Endothelial cell of umbilical vein (primary cell): Measurements from ENCODE around the gene MYLIP. TPM values are rescaled to one million over a fixed set of nuclear protein-coding genes. Genes with fewer than 3 reads are reported as not detected.

Source experiments
- BruUV-seq: library from RNA; stranded (reverse); fragments of 400-500 nt; replicated peaks from 2 replicates; lab custom pipeline; 2021; lab: Mats Ljungman, UMichigan
- CTCF ChIA-PET: fragments of 300-600, 350-600 bp; sonication (Branson Sonifier 250); formaldehyde crosslinking; loops from one replicate; lab custom pipeline; 2021; ENCODE audit warnings: antibody characterized with exemption, inconsistent platforms; lab: Charles Lee
- POLR2A ChIA-PET: fragments of 300-600, 350-600 bp; sonication (Branson Sonifier 250); formaldehyde crosslinking; loops from one replicate; lab custom pipeline; 2021; ENCODE audit warnings: antibody characterized with exemption, inconsistent platforms; lab: Charles Lee
- DNase-seq: peaks from one replicate; pipeline ENCODE4 v3.0.0-alpha.2; 2011; ENCODE audit warnings: low read depth, low spot score
- FAIRE-seq: peaks from 2 replicates; lab custom pipeline; 2011; peaks lifted over from hg19 to GRCh38; lab: Jason Lieb, UNC
- H2AFZ ChIP-seq: 2 replicates; pipeline ENCODE4 v1.6.0; 2012; ENCODE audit warnings: low read depth, low read length, control low read depth, inconsistent platforms
- H3K27ac ChIP-seq: 2 replicates; pipeline ENCODE4 v1.5.1; 2011; ENCODE audit warnings: low read depth, mild to moderate bottlenecking, control low read depth, low read length, moderate library complexity; ENCODE audit not compliant: insufficient read depth
- H3K27me3 ChIP-seq, 2 experiments: 2 replicates each; pipeline versions ENCODE4 v1.6.0 to v1.6.1; 2011; ENCODE audit warnings: low read length in 2 of 2, mixed read lengths in 1 of 2; ENCODE audit not compliant: control insufficient read depth in 2 of 2, insufficient read depth in 2 of 2
- H3K36me3 ChIP-seq, 2 experiments: 2 replicates in 1 of 2; 3 replicates in 1 of 2; pipeline ENCODE4 v1.5.1; 2011; ENCODE audit warnings: low read length in 2 of 2, mild to moderate bottlenecking in 1 of 2, moderate library complexity in 1 of 2; ENCODE audit not compliant: control insufficient read depth in 2 of 2, insufficient read depth in 2 of 2; ENCODE audit errors: extremely low read depth in 1 of 2
- H3K4me1 ChIP-seq: 3 replicates; pipeline ENCODE4 v1.5.1; 2011; ENCODE audit warnings: mild to moderate bottlenecking, low read length; ENCODE audit not compliant: control insufficient read depth, insufficient read depth; ENCODE audit errors: extremely low read depth
- H3K4me2 ChIP-seq: 2 replicates; pipeline ENCODE4 v1.6.1; 2011; ENCODE audit warnings: low read length, control low read depth, mixed read lengths; ENCODE audit not compliant: insufficient read depth
- H3K4me3 ChIP-seq, 3 experiments: fragments of 200-600 bp in 1 of 3; sonication (generic), shearing (Covaris generic) in 1 of 3; replicated peaks in 1 of 3; 2 replicates each; pipeline ENCODE4 v1.5.1; 2011 to 2016; ENCODE audit warnings: control low read depth in 3 of 3, low read length in 3 of 3, mild to moderate bottlenecking in 2 of 3, inconsistent platforms in 1 of 3, low read depth in 1 of 3, moderate library complexity in 1 of 3; ENCODE audit not compliant: insufficient read depth in 1 of 3
- H3K79me2 ChIP-seq: 2 replicates; pipeline ENCODE4 v1.6.0; 2012; ENCODE audit warnings: low read length, inconsistent platforms; ENCODE audit not compliant: control insufficient read depth, insufficient read depth
- H3K9ac ChIP-seq: replicated peaks from 2 replicates; pipeline ENCODE3; 2011; ENCODE audit warnings: low read length, control low read depth; ENCODE audit not compliant: insufficient read depth; ENCODE audit errors: extremely low read depth
- H3K9me1 ChIP-seq: replicated peaks from 3 replicates; pipeline ENCODE4 v1.6.0; 2011; ENCODE audit warnings: mild to moderate bottlenecking, low read length; ENCODE audit not compliant: control insufficient read depth, insufficient read depth; ENCODE audit errors: extremely low read depth
- H3K9me3 ChIP-seq: replicated peaks from 2 replicates; pipeline ENCODE4 v1.5.1; 2012; ENCODE audit warnings: low read length, inconsistent platforms; ENCODE audit not compliant: control insufficient read depth, insufficient read depth
- H4K20me1 ChIP-seq: replicated peaks from 2 replicates; pipeline ENCODE3; 2011; ENCODE audit warnings: mild to moderate bottlenecking, low read length; ENCODE audit not compliant: control insufficient read depth, insufficient read depth; ENCODE audit errors: extremely low read depth
- CTCF ChIP-seq, 2 donors: IDR thresholded peaks; 1 replicate in 1 of 2; 2 replicates in 1 of 2; pipeline ENCODE4 v1.5.1; 2011; ENCODE audit warnings: low read length in 2 of 2, mild to moderate bottlenecking in 2 of 2, moderate library complexity in 2 of 2, control low read depth in 1 of 2, inconsistent platforms in 1 of 2, low read depth in 1 of 2; ENCODE audit not compliant: insufficient read depth in 1 of 2; ENCODE audit errors: extremely low read depth in 1 of 2
- EZH2 ChIP-seq: IDR thresholded peaks from 2 replicates; pipeline ENCODE4 v1.6.1; 2012; ENCODE audit warnings: borderline replicate concordance, low read depth, mild to moderate bottlenecking, moderate library complexity, low read length, inconsistent platforms; ENCODE audit not compliant: severe bottlenecking
- FOS ChIP-seq: IDR thresholded peaks from 2 replicates; pipeline ENCODE4 v1.6.1; 2011; ENCODE audit warnings: mild to moderate bottlenecking, low read length, moderate library complexity, borderline replicate concordance; ENCODE audit not compliant: insufficient read depth
- GATA2 ChIP-seq: IDR thresholded peaks from 2 replicates; pipeline ENCODE4 v1.7.0; 2011; ENCODE audit warnings: low read depth, mild to moderate bottlenecking, moderate library complexity, mixed read lengths, low read length; ENCODE audit not compliant: insufficient read length, insufficient read depth
- JUN ChIP-seq: IDR thresholded peaks from 2 replicates; pipeline ENCODE4 v1.6.1; 2011; ENCODE audit warnings: borderline replicate concordance, low read depth; ENCODE audit not compliant: insufficient read length, insufficient read depth
- MAX ChIP-seq: IDR thresholded peaks from 2 replicates; pipeline ENCODE4 v1.6.1; 2011; ENCODE audit not compliant: insufficient read depth, insufficient read length
- MYC ChIP-seq: IDR thresholded peaks from one replicate; pipeline ENCODE4 v1.6.1; 2011; ENCODE audit warnings: mild to moderate bottlenecking, low read depth, low read length
- POLR2A ChIP-seq: IDR thresholded peaks from 2 replicates; pipeline ENCODE4 v1.6.1; 2012; ENCODE audit warnings: low read depth, mild to moderate bottlenecking, control low read depth, low read length
- POLR2AphosphoS5 ChIP-seq: IDR thresholded peaks from 2 replicates; pipeline ENCODE4 v1.6.1; 2012; ENCODE audit warnings: low read depth, mild to moderate bottlenecking, control low read depth, low read length, moderate library complexity; ENCODE audit not compliant: insufficient read depth
- dilution Hi-C: fragments of 300-500 bp; cut with MboI; formaldehyde crosslinking; loops from one replicate; pipeline ENCODE4 v1.15.0; 2019; ENCODE audit warnings: low sequenced_read_pairs; ENCODE audit not compliant: extremely low pct_ligation_motif_present
- intact Hi-C: fragments of 100-400 bp; cut with micrococcal nuclease; formaldehyde crosslinking; loops from one replicate; pipeline ENCODE4 v1.10.0; 2022
- polyA plus RNA-seq, 4 experiments: library from polyadenylated mRNA; depleted of rRNA in 3 of 4; stranded (reverse) in 3 of 4; unstranded in 1 of 4; fragments of >200 nt; gene quantifications; 2 replicates each; pipeline versions ENCODE4 v1.2.1 to v1.2.3, GENCODE V29; 2011 to 2012; ENCODE audit warnings: missing spikeins in 1 of 4
- total RNA-seq: library from RNA; stranded (reverse); gene quantifications from 2 replicates; pipeline ENCODE4 v1.2.3, GENCODE V29; 2021

The MYLIP gene
- total and polyA plus RNA-seq, 2 donors (not counting 3 experiments of a cell fraction or from before 2014, with no cell fraction given), result 16.9 to 19.2 TPM

DNA sequence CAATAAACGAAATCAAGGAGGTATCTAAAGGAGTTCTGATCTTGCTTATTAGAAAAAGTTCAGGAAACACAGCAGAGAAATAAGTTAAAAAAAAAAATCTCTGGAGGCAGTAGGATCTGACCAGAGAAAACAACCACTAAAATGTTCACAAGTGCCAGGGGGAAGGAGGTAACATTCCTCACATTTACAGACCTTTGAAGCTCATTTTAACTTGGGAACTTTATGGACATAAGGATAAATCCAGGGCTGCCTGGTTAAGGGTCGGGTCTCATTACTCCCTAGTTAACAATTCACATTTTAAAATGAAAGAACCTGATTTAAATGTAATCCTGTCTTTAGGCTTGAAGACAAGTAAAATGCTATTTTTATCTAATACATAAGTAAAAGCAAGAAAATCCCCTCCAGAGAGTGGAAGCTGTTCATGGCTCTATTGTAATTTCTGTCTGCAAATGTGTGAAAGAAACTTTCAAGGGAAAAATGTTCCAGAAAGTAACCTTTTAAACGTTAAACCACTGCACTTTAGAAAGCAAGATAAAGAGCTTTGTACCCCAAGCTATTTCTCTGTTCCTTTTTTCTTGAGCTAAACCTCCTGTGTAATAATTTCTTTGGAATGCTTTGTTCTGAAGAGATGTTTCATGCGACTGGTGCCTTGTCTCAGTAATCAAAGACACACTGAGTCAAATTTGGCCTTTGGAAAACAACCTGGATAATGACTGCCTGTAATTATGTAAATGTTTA lies 38.2 kb downstream of the MYLIP start:
- BruUV-seq, result no TSS peak
- Histone ChIP-seq H3K4me1 (peaks cover 7% of the 10 kb centered on the region), H3K4me3 (no peak overlapping the region), H3K9me1 (no peaks in the 10 kb centered on the region), H3K27ac (no peak overlapping the region), H3K27me3 (peaks cover 0 to 3% of the 10 kb centered on the region in 2 experiments), H3K79me2 (no peaks in the 10 kb centered on the region), H3K4me2 (no peak overlapping the region), H2AFZ (no peak overlapping the region), H3K36me3 (no peaks in the 10 kb centered on the region), H3K9me3 (no peaks in the 10 kb centered on the region), H3K9ac (no peak overlapping the region), H4K20me1 (no peaks in the 10 kb centered on the region)
- ChIA-PET POLR2A (interaction anchor here (0.7 kb wide), 1 partner anchor 476 kb away, joined by 3 read pairs; no protein-coding TSS in a partner anchor), CTCF (interaction anchor here (0.9 to 2.7 kb wide), 6 partner anchors 14 to 476 kb away, joined by 3 to 27 read pairs (median 4); partner anchors contain the start of gene MYLIP)
- DNase-seq (no peak), FAIRE-seq (peak; percentile 48)
- intact Hi-C loops, result no loop called here
- dilution Hi-C loops, result no loop called here
- TF ChIP-seq CTCF (IDR thresholded peaks at IDR 0.05; ENCODE audit: extremely low read depth in 1 of 2, insufficient read depth in 1 of 2, low read depth in 1 of 2, low read length in 2 of 2), result no peak
- TF ChIP-seq POLR2AphosphoS5, result no peak
- no peak for TF ChIP-seq POLR2A
- TF ChIP-seq FOS, result no peak
- TF ChIP-seq MYC, result no peak
- no peak for TF ChIP-seq MAX
- no peak for TF ChIP-seq JUN
- TF ChIP-seq GATA2, result no peak
- no peak for TF ChIP-seq EZH2
